ENCODE results near the gene BRCA1. TPM values are rescaled to one million over a fixed set of nuclear protein-coding genes. Genes with fewer than 3 reads are reported as not detected.

The BRCA1 gene
- total RNA-seq, 6 experiments from 2014 or later, result 10.5 to 24.7 (median 22.5) TPM

DNA sequence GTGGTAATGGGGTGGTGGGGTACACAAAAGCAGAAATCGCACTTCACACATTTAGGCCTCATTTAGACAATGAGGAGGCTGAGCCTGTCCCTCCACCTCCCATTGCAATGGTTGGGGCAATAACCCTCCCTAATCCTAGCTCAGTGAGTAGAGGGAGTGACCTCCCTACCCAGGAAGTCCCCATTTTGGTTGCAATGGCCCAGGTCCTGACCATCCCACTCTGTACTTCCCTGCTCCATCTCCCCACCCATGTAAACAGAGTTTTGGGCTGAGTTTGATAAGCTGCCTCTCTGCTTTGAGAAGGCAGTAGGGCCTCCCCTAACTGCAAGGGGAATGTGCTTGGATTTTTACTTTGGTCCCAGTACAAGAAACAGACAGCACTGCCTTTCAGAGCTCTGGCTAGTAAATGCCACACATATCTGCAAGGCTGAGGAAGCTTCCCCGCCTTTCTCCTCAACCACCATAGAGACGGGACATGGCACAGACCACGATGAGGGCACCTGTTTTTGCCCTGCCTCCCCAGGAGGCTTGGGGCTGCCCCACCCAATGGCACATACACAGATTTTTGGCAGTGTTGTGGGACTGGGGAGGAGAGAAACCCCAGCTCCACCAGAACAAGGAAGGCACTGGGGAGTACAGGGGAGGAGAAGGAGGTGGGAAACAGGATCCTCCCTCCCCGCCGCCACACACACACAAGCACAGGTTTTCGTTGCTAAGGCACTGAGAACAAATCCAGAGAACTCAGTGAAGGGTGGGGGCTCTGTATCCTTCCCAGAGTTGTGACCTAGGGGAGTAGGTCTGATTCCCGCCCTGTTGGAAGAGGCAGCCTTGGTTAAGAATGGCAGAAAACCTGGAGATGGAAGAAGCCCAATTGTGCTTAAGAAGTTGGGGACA lies 110.3 kb downstream of the BRCA1 start:
- Mint-ChIP-seq H3K27me3 (ENCODE audit: insufficient read depth) (no peaks in the 10 kb centered on the region; the same call in 1 of the 2 replicates), H3K4me3 (no peak overlapping the region), H3K36me3 (ENCODE audit: low read depth) (peaks cover 9% of the 10 kb centered on the region), H3K27ac (no peak overlapping the region; the same call in 1 of the 2 replicates), H3K9me3 (no peaks in the 10 kb centered on the region), H3K4me1 (ENCODE audit: low read depth) (peaks cover 43% of the 10 kb centered on the region)
- DNase-seq, result no peak
- no peak for TF ChIP-seq CTCF (IDR thresholded peaks at IDR 0.05)

GRCh38 chr17:43014020-43014648 lies 111.0 kb downstream of the BRCA1 start:
- Mint-ChIP-seq H3K4me3 (no peak overlapping the region), H3K36me3 (ENCODE audit: low read depth) (peaks cover 9% of the 10 kb centered on the region), H3K9me3 (no peaks in the 10 kb centered on the region), H3K27me3 (ENCODE audit: insufficient read depth) (no peaks in the 10 kb centered on the region; the same call in 1 of the 2 replicates), H3K27ac (no peak overlapping the region; the same call in 1 of the 2 replicates), H3K4me1 (ENCODE audit: low read depth) (peaks cover 35% of the 10 kb centered on the region)
- TF ChIP-seq CTCF (IDR thresholded peaks at IDR 0.05), result no peak
- no peak for DNase-seq

GRCh38 chr17:43013296-43013695 lies 111.9 kb downstream of the BRCA1 start:
- peaks cover 27% of the 10 kb centered on the region for H3K4me1 Mint-ChIP-seq (ENCODE audit: low read depth)
- peaks cover 9% of the 10 kb centered on the region for H3K36me3 Mint-ChIP-seq (ENCODE audit: low read depth)
- no peak overlapping the region for H3K4me3 Mint-ChIP-seq
- no peaks in the 10 kb centered on the region for H3K9me3 Mint-ChIP-seq
- 0 out of 2 replicates have a peak overlapping the region, but pooled peaks have one; percentile 25 for H3K27ac Mint-ChIP-seq
- no peak for DNase-seq
- TF ChIP-seq CTCF (IDR thresholded peaks at IDR 0.05), result no peak
- H3K27me3 Mint-ChIP-seq (ENCODE audit: insufficient read depth), result no peaks in the 10 kb centered on the region; the same call in 1 of the 2 replicates

DNA sequence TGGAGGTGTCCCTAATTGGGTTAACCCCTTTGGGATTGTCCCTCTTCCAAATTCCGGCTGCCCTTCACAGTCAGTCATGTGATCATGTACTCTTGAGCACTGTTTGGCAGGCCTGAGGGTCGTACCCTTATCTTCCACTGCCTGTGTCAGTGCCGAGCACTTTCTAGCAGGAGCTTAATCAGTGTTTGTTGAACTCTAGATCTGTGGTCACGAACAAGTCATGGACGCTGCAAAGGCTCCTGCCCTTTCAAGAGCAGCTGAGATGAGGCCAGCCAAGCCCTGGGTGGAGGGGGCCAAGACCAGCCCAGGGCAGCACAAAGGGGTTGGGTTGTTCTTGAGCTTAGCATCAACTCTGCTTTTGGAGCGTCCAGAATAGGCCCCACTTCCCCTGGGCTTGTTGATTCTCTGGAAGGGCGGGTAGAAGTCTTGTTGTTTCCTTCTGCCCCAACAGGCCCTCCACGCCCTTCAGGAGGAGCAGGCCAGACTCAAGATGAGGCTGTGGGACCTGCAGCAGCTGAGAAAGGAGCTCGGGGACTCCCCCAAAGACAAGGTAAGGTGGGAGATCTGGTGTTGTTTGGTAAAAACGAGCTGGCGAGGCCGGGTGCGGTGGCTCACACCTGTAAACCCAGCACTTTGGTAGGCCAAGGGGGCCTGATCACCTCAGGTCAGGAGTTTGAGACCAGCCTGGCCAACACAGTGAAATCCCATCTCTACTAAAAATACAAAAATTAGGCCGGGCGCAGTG lies 113.3 kb downstream of the BRCA1 start:
- no peak for DNase-seq

More for the DNA sequence above, 113.3 kb downstream of the BRCA1 start:
- Mint-ChIP-seq H3K4me1 (ENCODE audit: low read depth) (peaks cover 30% of the 10 kb centered on the region), H3K27ac (no peak overlapping the region), H3K4me3 (no peak overlapping the region), H3K36me3 (ENCODE audit: low read depth) (peaks cover 4% of the 10 kb centered on the region), H3K9me3 (no peaks in the 10 kb centered on the region), H3K27me3 (ENCODE audit: insufficient read depth) (no peaks in the 10 kb centered on the region; the same call in 1 of the 2 replicates)
- TF ChIP-seq CTCF (IDR thresholded peaks at IDR 0.05), result no peak
